Measurements from ENCODE around the gene ZYX.

ZYX gene, protein sequence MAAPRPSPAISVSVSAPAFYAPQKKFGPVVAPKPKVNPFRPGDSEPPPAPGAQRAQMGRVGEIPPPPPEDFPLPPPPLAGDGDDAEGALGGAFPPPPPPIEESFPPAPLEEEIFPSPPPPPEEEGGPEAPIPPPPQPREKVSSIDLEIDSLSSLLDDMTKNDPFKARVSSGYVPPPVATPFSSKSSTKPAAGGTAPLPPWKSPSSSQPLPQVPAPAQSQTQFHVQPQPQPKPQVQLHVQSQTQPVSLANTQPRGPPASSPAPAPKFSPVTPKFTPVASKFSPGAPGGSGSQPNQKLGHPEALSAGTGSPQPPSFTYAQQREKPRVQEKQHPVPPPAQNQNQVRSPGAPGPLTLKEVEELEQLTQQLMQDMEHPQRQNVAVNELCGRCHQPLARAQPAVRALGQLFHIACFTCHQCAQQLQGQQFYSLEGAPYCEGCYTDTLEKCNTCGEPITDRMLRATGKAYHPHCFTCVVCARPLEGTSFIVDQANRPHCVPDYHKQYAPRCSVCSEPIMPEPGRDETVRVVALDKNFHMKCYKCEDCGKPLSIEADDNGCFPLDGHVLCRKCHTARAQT

DNA sequence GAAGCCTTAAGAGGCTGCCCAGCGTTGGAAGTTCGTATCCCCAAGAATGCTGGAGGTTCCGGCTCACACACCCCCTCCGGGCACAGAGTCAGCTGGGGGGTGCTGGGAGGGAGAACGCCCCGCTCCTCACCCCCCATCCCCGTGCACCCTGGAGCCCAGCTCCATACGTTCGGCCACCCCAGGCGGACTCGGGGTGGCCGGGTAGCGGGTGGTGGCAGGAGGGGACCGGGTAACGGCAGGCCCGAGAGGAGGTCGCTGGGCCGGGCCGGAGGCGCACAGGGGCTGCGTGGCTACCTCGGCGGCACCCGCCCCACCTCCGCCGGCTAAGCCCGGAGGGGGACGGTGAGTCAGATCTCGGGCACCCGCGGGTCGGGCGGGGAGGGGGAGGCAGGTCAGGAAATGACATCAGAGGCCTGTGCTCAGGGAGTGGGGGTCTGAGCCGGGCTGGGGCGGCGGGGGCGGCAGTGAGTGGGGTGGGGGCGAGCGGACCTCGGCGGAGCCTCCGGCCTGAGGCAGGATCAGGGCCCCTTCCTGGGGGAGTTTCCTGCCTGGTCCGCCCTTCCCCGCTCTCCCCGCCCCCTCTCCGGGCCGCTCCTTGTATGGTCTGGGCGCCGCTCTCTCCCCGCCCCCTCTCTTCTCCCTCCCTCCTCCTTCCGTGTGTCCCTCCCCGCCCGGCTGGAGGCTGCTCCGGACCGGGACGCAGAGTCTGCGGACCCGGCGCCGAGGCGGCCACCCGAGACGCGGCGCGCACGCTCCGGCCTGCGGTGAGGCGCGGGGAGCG is at the start of gene ZYX:
Gene ZYX, plus strand, starts transcription at position 700 of the 781 bp plus-strand sequence. CDS start 227 bp downstream, outside the sequence.
- DNase-seq (ENCODE audit: low read depth, low spot score) = peak; percentile 76

DNA sequence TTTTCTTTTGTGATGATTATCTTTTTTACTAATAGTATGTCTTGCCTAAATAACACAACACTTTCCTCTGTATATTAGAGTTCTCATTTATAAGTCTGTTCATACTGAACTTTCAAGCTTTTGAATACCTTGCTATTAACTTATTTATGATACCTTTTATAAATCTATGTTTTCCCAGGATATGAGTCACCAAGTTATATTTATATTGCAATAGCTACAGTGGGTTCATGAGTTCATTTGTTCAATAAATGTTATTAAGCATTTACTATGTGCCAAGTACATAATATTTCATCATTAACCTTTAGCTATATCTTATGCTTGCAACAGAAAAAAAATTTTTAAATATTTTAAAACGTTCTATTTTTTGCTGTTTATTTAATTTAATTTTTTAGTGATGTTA is 46.9 kb upstream of the ZYX start:
- no peak for DNase-seq (ENCODE audit: low read depth, low spot score)

DNA sequence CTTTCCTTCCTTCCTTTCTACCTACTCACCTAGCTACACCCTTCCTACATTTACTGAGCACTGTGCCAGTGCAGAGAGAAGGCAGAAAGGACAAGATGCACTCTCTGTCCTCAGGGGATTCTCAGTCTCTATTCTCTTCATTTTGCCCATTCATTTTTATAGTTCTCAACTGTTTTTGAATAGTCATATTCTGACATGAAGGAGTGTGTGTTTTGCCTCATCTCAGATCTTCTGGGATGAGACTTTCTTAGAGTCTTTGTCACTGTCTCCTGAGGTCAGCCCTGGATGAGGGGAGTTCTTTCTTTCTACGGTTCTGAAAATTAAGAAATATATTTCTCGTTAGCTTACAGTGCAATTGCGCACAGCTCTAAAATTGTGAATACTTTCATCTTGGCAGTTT is 43.9 kb upstream of the ZYX start:
- DNase-seq (ENCODE audit: low read depth, low spot score) = no peak

DNA sequence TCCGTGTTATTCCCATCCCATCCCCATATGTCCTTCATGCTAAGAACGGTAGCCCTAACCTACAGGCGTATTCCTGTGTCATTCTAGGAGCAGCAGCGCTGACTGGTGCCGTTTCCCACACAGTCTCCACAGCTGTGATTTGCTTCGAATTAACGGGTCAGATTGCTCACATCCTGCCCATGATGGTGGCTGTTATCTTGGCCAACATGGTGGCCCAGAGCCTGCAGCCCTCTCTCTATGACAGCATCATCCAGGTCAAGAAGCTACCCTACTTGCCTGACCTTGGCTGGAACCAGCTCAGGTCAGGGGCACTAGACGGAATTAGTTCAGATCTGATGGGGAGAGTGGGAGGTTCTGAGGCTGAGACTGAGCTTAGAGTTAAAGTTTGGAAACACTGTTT is 39.3 kb upstream of the ZYX start:
- DNase-seq (ENCODE audit: low read depth, low spot score) = no peak

DNA sequence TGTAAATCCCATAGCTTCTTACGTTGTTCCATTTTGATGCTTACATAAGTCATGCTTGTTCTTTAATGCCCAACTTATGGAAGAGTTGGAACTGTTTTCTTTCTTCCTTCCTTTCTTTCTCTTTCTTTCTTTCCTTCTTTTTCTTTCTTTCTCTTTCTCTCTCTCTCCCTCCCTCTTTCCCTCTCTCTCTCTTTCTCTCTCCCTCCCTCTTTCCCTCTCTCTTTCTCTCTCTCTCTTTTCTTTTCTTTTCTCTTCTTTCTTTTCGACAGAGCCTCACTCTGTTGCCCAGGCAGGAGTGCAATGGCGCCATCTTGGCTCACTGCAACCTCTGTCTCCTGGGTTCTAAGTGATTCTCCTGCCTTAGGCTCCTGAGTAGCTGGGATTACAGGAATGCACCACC is 37.5 kb upstream of the ZYX start:
- no peak for DNase-seq (ENCODE audit: low read depth, low spot score)

DNA sequence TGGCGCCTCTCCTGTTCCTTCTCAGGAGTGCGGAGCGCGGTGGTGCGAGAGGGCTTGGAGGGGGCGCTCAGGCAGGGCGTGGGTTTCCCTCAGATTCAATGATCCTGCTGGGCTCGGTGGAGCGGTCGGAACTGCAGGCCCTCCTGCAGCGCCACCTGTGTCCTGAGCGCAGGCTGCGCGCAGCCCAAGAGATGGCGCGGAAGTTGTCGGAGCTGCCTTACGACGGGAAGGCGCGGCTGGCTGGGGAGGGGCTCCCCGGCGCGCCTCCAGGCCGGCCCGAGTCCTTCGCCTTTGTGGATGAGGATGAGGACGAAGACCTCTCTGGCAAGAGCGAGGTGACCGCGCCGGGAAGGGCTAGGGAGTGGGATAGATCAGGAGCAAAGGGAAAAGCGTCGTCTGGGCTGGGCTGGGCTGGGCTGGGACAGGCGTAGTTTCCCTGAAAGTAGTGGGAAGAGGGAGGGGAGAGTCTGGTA is 35.7 kb upstream of the ZYX start:
- peak; percentile 34 for DNase-seq (ENCODE audit: low read depth, low spot score)

DNA sequence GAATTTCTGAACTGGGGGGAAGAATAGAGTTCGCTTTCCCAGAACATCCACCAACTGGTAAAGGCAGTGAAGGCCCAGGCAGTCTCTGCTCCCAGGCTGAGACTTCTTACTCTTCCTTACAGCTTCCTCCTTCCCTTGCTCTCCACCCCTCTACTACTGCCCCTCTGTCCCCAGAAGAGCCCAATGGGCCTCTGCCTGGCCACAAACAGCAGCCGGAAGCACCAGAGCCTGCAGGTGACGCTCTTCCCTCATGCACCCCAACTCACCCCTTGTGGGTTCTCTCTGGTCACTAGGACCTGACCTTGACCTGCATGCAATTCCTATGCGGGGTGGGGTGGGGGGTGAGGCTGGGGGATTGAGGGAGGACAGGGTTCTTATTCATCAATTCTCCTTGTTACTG is 35.1 kb upstream of the ZYX start:
- DNase-seq (ENCODE audit: low read depth, low spot score) = no peak

DNA sequence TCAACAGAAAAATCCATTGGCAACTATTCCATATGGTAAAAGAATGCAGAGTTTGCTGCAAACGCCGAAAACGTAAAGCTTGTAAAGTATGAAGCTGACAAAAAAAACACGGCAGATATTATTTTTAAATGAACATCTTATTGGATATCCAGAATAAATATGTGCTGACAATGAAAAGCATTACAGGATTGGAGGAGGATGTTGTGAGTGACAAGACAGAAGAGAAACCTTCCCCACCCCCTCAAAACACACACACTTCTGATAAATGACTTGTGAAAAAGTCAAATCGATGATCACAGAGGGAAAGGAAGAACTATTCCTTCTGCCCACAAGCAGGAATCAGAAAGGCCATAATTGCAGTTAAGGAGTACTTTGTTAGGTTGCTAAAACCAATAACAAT is 33.2 kb upstream of the ZYX start:
- DNase-seq (ENCODE audit: low read depth, low spot score) = no peak

DNA sequence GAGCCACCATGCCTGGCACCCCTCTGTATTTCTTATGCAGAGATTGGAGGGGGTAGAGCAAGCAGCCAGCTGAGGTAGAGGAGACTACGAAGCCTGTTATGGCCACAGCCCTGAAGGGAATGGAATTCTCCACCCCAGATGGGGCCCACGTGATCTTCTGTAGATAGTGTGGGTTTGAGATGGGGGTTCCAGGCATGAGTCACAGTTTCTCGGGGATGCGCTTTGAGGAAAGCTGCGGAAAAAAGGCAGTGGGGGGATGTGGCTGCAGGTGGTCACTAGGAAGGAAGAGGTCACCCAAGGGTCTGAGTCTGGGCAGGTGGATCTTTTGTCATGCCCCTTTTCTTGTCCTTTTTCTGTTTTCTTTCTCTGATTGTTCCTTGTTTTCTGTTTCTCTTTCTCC is 30.1 kb upstream of the ZYX start:
- no peak for DNase-seq (ENCODE audit: low read depth, low spot score)

DNA sequence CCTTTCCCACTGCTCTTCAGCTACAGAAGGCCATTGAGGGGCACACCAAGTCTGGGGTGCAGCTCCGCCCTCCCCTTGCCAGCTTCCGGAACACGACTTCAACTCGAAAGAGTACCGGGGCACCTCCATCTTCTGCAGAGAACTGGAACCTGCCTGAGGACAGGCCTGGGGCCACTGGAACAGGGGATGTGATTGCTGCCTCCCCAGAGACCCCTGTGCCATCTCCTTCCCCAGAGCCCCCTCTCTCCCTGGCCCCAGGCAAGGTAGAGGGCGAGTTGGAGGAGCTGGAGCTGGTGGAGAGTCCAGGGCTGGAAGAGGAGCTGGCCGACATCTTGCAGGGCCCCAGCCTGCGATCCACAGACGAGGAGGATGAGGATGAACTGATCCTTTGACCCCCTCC is 29.6 kb upstream of the ZYX start:
- DNase-seq (ENCODE audit: low read depth, low spot score) = no peak

DNA sequence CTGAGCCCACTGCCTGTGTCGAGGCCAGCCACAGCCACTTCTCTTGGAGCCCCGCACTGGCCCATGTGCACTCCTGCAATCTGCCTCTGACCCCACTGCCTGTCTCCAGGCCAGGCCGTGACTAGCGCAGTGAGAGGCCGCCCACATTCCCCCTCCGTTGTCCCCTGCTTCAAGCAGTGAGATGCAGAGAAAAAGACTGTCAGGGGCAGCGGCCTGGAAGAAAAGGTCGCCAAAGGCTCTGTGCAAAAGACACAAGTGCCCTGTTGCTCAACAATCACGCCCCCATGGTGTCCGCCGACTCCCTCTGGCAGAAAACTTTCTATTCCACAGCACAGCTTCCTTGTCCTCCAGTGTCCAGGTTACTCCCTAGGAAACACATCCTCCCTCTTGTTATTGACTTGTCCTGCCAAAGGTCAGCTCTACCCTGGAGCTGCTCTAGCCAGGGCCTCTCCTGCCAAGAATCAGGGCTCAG is 28.6 kb upstream of the ZYX start:
- DNase-seq (ENCODE audit: low read depth, low spot score) = no peak

DNA sequence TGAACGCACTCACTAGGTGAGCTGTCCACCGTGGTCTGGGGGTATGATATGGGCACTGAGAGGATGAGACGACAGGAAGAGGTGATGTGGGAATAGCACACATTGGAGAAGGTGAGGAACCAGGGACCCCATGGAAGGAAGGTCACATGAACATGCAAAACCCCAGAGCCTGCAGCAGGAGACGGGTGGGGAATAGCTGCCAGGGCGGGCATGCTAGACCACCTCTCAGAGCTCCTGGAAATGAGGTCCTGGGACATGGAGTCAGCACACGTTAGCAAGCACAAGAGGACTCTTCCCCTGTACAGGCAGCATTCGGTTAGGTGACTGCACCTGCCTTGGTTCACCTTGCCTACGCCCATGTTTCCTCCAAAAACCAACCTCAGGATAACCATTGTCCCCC is 26.8 kb upstream of the ZYX start:
- no peak for DNase-seq (ENCODE audit: low read depth, low spot score)

DNA sequence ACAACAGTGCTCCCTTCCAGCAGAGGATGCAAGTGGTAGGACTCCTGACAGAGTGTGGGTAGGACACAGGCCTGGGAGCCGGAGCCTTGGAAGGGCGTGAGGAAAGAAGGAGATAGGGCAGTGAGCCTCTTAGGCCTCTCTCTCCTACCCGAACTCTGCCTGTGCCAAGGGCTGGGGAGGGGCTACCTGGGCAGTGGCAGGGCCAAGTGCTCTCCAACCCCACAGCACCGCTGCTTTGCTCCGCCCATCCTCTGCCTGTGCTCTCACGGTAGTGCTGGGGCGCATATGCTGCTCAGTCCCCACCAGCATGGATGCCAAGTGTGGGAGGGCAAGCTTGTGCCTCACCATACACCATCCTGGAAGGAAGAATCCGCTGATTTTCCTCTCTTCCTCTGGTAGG is 26.2 kb upstream of the ZYX start:
- no peak for DNase-seq (ENCODE audit: low read depth, low spot score)

DNA sequence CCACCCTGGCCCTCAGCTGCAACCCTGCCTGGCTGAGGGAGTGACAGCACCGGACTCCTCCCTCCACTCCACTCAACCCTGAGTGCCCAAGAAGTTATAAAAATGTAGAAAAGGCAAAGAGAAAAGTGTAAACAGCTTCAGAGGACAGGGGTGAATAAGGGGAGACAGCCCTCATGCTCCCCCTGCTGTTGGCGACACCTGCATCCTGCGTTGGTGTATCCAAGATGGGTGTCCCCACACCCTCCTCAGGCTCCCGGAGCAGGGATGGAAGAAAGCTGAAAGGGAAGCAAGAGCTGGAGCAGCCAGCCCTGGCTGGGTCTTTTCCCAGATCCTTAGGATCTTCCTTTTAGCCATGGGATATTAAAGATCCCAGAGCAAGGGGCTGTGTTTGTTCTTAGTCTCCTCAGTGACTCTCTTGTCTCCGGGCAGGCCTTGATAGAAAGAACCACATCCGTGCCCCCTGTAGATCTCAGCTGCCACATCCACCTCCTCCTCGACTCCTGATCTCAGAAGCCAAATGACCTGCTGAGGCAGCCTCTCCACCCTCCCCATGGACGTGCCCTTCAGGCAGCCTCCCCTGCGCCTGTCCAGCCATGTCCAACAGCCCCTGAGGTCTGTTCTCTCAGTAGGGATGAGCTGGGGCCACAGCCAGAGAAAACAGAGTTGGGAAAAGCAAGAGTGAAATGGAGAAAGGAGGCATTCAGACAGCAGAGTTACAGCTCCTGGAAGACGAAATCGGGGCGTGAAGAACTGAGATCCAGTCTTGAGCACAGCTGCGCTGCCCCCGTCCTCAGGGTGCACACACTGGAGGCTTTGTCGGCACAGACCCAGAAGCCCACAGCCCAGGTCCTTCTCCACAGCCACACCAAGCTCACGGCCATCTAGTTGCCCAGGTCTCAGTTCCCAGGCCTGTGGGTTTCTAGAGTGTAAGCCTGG is 25.4 kb upstream of the ZYX start:
- no peak for DNase-seq (ENCODE audit: low read depth, low spot score)

DNA sequence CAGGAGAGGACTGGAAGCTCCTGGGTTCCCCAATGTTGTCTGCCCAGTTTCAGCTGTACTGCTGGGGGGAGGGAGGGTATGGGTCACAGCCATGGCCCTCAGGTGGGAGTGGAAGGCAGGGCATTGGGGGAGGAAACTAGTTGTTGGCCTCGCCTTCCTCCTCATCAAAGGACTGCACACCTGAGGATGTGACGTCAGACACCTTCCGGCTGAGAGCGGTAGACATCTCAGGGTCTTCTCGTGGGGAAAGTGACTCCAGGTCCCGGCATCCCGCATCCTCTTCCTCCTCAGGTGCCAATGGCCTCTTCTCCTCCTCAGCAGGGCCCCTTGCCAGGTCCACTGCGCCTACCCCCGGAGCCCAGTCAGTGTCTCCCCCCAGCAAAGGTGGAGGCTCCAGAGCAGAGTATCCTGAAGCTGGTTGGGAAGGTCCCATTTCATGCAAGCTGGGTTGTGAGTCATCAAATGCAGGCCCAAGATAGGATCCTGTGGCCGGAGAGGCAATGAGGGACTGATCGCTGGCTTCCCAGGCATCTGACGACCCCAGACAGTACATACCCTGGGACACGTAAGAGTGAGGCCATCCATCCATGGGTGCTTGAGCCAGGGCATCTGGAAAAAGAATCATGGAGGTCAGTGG is 24.6 kb upstream of the ZYX start:
- no peak for DNase-seq (ENCODE audit: low read depth, low spot score)

DNA sequence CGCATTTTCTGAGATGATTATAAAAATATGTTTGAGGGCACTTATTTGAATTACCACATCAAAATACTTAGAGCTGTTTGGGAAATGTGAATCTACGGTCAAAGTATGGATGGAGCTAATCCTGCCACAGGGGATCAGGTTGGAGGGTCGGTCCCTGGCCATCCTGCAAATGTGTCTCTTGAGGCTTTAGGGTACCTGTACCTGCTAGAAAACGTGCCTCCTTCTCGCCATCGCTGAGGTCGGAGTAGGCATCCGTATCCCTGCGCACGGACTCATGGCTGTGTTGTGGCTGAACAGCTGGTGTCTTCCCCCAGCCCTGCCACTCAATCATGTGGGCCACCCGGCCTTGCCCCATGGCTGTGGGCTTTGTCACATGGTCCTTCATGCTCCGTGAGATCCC is 22.5 kb upstream of the ZYX start:
- no peak for DNase-seq (ENCODE audit: low read depth, low spot score)

DNA sequence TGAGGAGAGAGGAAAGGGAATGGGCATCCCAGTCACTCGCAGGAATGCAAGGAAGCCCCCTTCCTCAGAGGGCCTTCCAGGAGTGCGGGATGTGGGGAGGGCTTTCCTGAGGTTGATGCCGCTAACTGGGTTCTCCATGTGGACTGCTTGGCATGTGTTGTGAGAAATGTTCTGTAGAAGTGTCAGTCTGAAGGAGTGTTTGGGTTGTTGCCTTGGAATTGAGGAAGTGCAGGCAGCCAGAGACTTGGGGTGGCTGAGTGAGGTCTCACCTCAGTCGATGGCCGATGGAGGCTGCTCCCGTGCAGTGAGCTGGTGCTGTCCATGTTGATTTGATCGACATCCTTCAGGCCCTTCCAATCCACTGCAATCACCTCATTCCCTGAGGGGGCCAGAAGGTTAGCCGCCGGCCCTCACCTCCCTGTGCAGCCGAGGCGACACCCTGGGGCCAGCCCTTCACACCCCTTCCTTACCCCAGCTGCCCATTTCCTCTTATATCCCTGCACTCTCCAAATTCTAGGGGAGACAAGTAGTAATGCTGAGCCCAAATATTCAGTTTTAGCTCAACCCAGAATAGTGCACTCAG is 21.3 kb upstream of the ZYX start:
- no peak for DNase-seq (ENCODE audit: low read depth, low spot score)

DNA sequence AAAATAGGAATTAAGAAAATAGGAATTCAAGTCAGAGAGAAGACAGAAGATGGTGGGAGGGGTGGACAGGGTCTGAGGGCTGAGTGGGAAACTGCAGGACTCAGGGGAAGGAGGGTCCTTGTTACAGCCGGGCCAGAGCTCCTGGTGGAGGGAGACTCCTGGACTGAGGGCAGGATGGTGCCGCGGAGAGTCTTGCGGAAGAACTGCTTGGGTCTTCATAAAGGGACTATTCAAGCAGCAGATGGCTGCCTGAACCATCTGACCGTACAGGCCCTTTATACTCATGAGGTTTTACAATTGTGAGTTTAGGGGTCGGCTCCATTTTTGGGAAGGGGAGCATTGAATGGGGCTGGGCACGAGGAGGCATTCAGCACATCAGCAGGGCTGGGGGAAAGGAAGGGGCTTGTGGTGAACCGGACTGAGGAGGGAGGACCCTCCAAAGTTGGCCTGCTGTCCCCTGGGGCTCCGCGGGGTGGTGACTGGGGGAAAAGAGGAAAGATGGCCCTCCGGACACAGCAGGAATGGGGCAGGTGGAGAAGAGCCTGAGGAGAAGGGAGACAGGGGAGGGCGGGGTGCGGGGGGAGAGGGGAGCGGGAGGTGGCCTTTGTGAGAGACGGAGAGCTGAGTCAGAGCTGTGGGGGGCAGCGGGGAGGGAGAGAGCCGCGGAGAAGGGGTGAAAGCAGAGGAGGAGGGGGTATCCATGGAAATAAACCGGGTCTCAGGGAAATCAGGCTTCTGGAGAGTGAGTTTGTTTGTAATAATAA is 20.2 kb upstream of the ZYX start:
- DNase-seq (ENCODE audit: low read depth, low spot score) = no peak

DNA sequence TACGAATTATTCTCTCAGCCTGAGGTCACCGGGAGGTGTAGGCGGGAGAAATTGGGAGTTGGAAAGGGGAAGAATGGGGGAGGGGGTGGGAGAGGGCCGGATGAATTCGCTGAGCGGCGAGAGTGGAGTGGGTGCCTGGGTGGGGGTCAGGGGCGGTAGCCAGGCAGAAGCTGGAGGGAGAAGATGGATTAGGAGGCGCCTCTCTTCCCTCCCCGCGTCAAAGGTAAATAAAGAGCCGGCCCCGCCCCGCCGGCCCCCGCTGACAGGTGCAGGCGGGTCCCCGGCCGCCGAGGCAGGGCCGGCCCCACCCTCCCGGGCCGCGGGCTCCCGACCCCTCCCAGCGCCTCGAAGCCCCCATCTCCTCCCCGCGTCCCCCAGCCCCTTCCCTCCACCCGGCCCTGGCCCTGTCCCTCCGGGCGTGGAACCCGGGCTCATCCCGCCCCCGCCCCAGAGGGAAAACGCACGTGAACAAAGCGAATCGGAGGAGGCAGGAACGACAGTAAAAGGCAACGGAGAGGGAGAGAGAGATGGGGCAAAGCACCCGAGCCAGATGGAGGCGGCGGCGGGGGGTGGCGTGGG is 19.5 kb upstream of the ZYX start:
- DNase-seq (ENCODE audit: low read depth, low spot score) = no peak

Data from activated naive CD8-positive, alpha-beta T cell treated with anti-CD3 and anti-CD28 coated beads, Interleukin-2, amount 50 U/mL, for 16 hours (primary cell).